Thyroid gland (tissue), 4 donors: ENCODE results near the gene PARP4. TPM values are rescaled to one million over a fixed set of nuclear protein-coding genes. Genes with fewer than 3 reads are reported as not detected.
A peak's percentile ranks its signal among the peaks of the same experiment; 100 is the strongest.
"Not testable (repeated sequence)": the region's sequence is repeated elsewhere in the genome, so short reads cannot be mapped to it uniquely, and the experiment has no call there.

Experiments used
- DNase-seq, 2 donors: peaks; one replicate each; pipeline ENCODE4 v3.0.0-alpha.2; 2019
- H3K27ac ChIP-seq, 3 donors: fragments of 200-600 bp; sonication (generic); 1 replicate in 2 of 3; 2 replicates in 1 of 3; pipeline ENCODE4 v1.5.1; 2016 to 2019; ENCODE audit warnings: mild to moderate bottlenecking in 1 of 3, moderate library complexity in 1 of 3
- H3K27me3 ChIP-seq: fragments of 200-600 bp; sonication (generic); one replicate; pipeline ENCODE4 v1.5.1; 2019
- H3K36me3 ChIP-seq, 2 donors: fragments of 200-600 bp; sonication (generic); one replicate each; pipeline ENCODE4 v1.5.1; 2016 to 2019
- H3K4me1 ChIP-seq, 2 donors: fragments of 200-600 bp; sonication (generic); one replicate each; pipeline ENCODE4 v1.5.1; 2017 to 2019
- H3K4me3 ChIP-seq, 3 donors: fragments of 200-600 bp; sonication (generic); replicated peaks in 1 of 3; 1 replicate in 2 of 3; 2 replicates in 1 of 3; pipeline ENCODE4 v1.5.1; 2016; ENCODE audit warnings: mild to moderate bottlenecking in 1 of 3
- H3K9me3 ChIP-seq: fragments of 200-600 bp; sonication (generic); one replicate; pipeline ENCODE4 v1.5.1; 2017
- CTCF ChIP-seq, 6 experiments: fragments of 200-600 bp in 3 of 6; fragments of 450-650 bp in 3 of 6; sonication (generic) in 3 of 6; IDR thresholded peaks; one replicate each; pipeline ENCODE4 v1.5.1; 2016 to 2019; ENCODE audit warnings: antibody characterized with exemption in 6 of 6, mild to moderate bottlenecking in 2 of 6, inconsistent platforms in 1 of 6, moderate library complexity in 1 of 6
- POLR2A ChIP-seq, 2 donors: fragments of 450-650 bp; IDR thresholded peaks; one replicate each; pipeline ENCODE4 v1.6.1; 2017; ENCODE audit warnings: antibody characterized with exemption in 2 of 2, mild to moderate bottlenecking in 2 of 2, moderate library complexity in 1 of 2
- WGBS, 2 donors: methylation state at CpG; one replicate each; pipeline ENCODE4 v1.1.5; 2017; 5-methylcytosine and 5-hydroxymethylcytosine counted together
- intact Hi-C: fragments of 100-400 bp; cut with DNase I; formaldehyde crosslinking; loops from one replicate; pipeline ENCODE4 v1.15.1; 2023
- total RNA-seq, 4 donors: library from RNA; depleted of rRNA; stranded (reverse); fragments of >200 nt; gene quantifications; one replicate each; pipeline ENCODE4 v1.2.3, GENCODE V29; 2016

Gene PARP4
- total RNA-seq, 4 donors from 2014 or later, result 52.4 to 71.8 (median 58.6) TPM

- DNase-seq, result no peak
- Histone ChIP-seq H3K4me3 (peak overlapping the region; percentile 35 to 71 (median 70)), H3K4me1 (peaks cover 4 to 12% of the 10 kb centered on the region in 2 donors), H3K27ac (peak overlapping the region in 2 of 3 donors; percentile 78 to 87), H3K36me3 (no peaks in the 10 kb centered on the region), H3K27me3 (no peaks in the 10 kb centered on the region), H3K9me3 (no peaks in the 10 kb centered on the region)
- intact Hi-C loops, result no loop called here
- TF ChIP-seq POLR2A (IDR thresholded peaks at IDR 0.05) (no peak), CTCF (IDR thresholded peaks at IDR 0.05) (no peak)
- 29% methylated on average over 6 of the region's 6 CpGs for WGBS, 2 donors
Measured at GRCh38 chr13:24511816-24512196, 772 bp downstream of the PARP4 start.

- intact Hi-C loops, result no loop called here
- WGBS, 2 donors, result 69 to 71% methylated on average over 22 of the region's 22 CpGs
Measured at GRCh38 chr13:24511019-24511815, 1.4 kb downstream of the PARP4 start.

GRCh38 chr13:24506698-24507335 lies 5.8 kb downstream of the PARP4 start:
- Histone ChIP-seq H3K4me1 (peaks cover 12 to 25% of the 10 kb centered on the region in 2 donors), H3K27ac (no peak overlapping the region), H3K36me3 (no peaks in the 10 kb centered on the region), H3K27me3 (no peaks in the 10 kb centered on the region), H3K9me3 (no peaks in the 10 kb centered on the region), H3K4me3 (no peak overlapping the region)
- no peak for DNase-seq
- intact Hi-C loops, result no loop called here
- WGBS, 2 donors, result 98 to 99% methylated on average over 21 to 22 of the region's 50 CpGs
- no peak for TF ChIP-seq CTCF (IDR thresholded peaks at IDR 0.05)
- no peak for TF ChIP-seq POLR2A (IDR thresholded peaks at IDR 0.05)

More at GRCh38 chr13:24511019-24511815, 1.4 kb downstream of the PARP4 start:
- H3K27ac ChIP-seq, result peak overlapping the region in 2 of 3 donors; percentile 78 to 87
- DNase-seq, result peak; percentile 15 to 20
- H3K27me3 ChIP-seq, result no peaks in the 10 kb centered on the region
- H3K36me3 ChIP-seq, result no peaks in the 10 kb centered on the region
- H3K4me1 ChIP-seq, result peaks cover 4 to 12% of the 10 kb centered on the region in 2 donors
- H3K9me3 ChIP-seq, result no peaks in the 10 kb centered on the region
- no peak for TF ChIP-seq POLR2A (IDR thresholded peaks at IDR 0.05)
- no peak for TF ChIP-seq CTCF (IDR thresholded peaks at IDR 0.05)
- H3K4me3 ChIP-seq, result peak overlapping the region in 2 of 3 donors; percentile 35 to 71

- DNase-seq, H3K9me3 ChIP-seq, H3K27me3 ChIP-seq, H3K4me3 ChIP-seq, H3K27ac ChIP-seq, intact Hi-C loops, H3K36me3 ChIP-seq: not testable (repeated sequence)
- peaks cover 9 to 20% of the 10 kb centered on the region in 2 donors for H3K4me1 ChIP-seq
- whole genome bisulfite sequencing, 2 donors, result 98 to 99% methylated on average over 5 to 6 of the region's 6 CpGs
Measured at GRCh38 chr13:24506283-24506682, 6.3 kb downstream of the PARP4 start.

GRCh38 chr13:24505756-24506155 lies 6.8 kb downstream of the PARP4 start:
- Histone ChIP-seq H3K27ac (no peak overlapping the region), H3K4me1 (peaks cover 8 to 15% of the 10 kb centered on the region in 2 donors), H3K9me3 (no peaks in the 10 kb centered on the region), H3K36me3 (no peaks in the 10 kb centered on the region), H3K27me3 (no peaks in the 10 kb centered on the region), H3K4me3 (no peak overlapping the region)
- intact Hi-C loops, result no loop called here
- 95 to 97% methylated on average over 20 of the region's 20 CpGs for WGBS, 2 donors
- TF ChIP-seq POLR2A (IDR thresholded peaks at IDR 0.05) (no peak), CTCF (IDR thresholded peaks at IDR 0.05) (no peak)
- no peak for DNase-seq
